K562 (cell line): ENCODE measurements around the gene TRNAU1AP. TPM values are rescaled to one million over a fixed set of nuclear protein-coding genes. Genes with fewer than 3 reads are reported as not detected.

Experiments
- CHD7 ChIP-seq: fragments of 200-600 bp; sonication (generic); IDR thresholded peaks from one replicate; pipeline ENCODE4 v1.6.1; 2012; ENCODE audit warnings: mild to moderate bottlenecking, low read depth, low read length, inconsistent platforms
- CREB3L1 ChIP-seq: fragments of 450-650 bp; IDR thresholded peaks from 2 replicates; pipeline ENCODE4 v1.6.1; 2014; ENCODE audit warnings: low read depth, mild to moderate bottlenecking, moderate library complexity, borderline replicate concordance
- EHMT2 ChIP-seq: fragments of 450-650 bp; IDR thresholded peaks from 2 replicates; pipeline ENCODE4 v1.6.1; 2018; ENCODE audit warnings: antibody characterized with exemption
- FOXP1 ChIP-seq: sonication (generic); formaldehyde crosslinking; IDR thresholded peaks from 2 replicates; pipeline ENCODE4 v1.8.0; 2022; ENCODE audit warnings: mild to moderate bottlenecking, missing genetic modification reagents
- NFIC ChIP-seq: fragments of 450-650 bp; IDR thresholded peaks from 2 replicates; pipeline ENCODE4 v1.6.1; 2017; ENCODE audit warnings: mild to moderate bottlenecking, inconsistent platforms
- POU5F1 ChIP-seq: fragments of 150-350 bp; IDR thresholded peaks from 2 replicates; pipeline ENCODE4 v1.6.1; 2014; ENCODE audit warnings: borderline replicate concordance, low read length, low read depth, mild to moderate bottlenecking; ENCODE audit not compliant: partially characterized antibody
- SMAD4 ChIP-seq: fragments of 250-450 bp; sonication (Bioruptor Pico); conservative IDR thresholded peaks from 2 replicates; pipeline ENCODE4 v1.8.0; 2021; ENCODE audit warnings: inconsistent platforms, mild to moderate bottlenecking, moderate library complexity
- ZNF282 ChIP-seq: sonication (generic); formaldehyde crosslinking; IDR thresholded peaks from 2 replicates; pipeline ENCODE4 v1.8.1; 2023; ENCODE audit warnings: missing genetic modification reagents
- polyA plus RNA-seq, 8 experiments: library from polyadenylated mRNA; depleted of rRNA in 4 of 8; stranded (reverse) in 5 of 8; unstranded in 3 of 8; fragments of >200 nt; fragmentation: Nextera tagmentation in 2 of 8; fragmentation: Illumina TruSeq in 1 of 8; extraction: Ambion mirVana in 2 of 8; extraction: Trizol in 1 of 8; gene quantifications; 2 replicates each; pipeline versions ENCODE4 v1.2.1 to v1.2.3, GENCODE V29; 2011 to 2014; ENCODE audit warnings: inconsistent platforms in 1 of 8, missing spikeins in 1 of 8
- total RNA-seq, 7 experiments: library from RNA; depleted of rRNA in 6 of 7; stranded (reverse); fragments of >200 nt in 6 of 7; fragmentation: Illumina TruSeq in 2 of 7; extraction: Trizol in 2 of 7; gene quantifications; 2 replicates each; pipeline versions ENCODE4 v1.2.1 to v1.2.3, GENCODE V29; 2011 to 2021; ENCODE audit warnings: low replicate concordance in 1 of 7
- TF ChIP-seq, protein P1 (sequence below), 2 experiments: fragments of 200-800 bp in 1 of 2; sonication (Bioruptor generic) in 1 of 2; sonication (generic) in 1 of 2; formaldehyde crosslinking in 1 of 2; IDR thresholded peaks in 1 of 2; conservative IDR thresholded peaks in 1 of 2; 2 replicates each; pipeline versions ENCODE4 v1.5.0 to v1.6.1; 2016 to 2020; ENCODE audit warnings: missing compliant biosample characterization in 1 of 2, missing genetic modification characterization in 1 of 2, missing genetic modification reagents in 1 of 2

Gene TRNAU1AP
- total and polyA plus RNA-seq, 9 of the 15 experiments (the other 6 are each of a cell fraction or from before 2014, with no cell fraction given) = 34.9 to 110 (median 46.3) TPM

DNA sequence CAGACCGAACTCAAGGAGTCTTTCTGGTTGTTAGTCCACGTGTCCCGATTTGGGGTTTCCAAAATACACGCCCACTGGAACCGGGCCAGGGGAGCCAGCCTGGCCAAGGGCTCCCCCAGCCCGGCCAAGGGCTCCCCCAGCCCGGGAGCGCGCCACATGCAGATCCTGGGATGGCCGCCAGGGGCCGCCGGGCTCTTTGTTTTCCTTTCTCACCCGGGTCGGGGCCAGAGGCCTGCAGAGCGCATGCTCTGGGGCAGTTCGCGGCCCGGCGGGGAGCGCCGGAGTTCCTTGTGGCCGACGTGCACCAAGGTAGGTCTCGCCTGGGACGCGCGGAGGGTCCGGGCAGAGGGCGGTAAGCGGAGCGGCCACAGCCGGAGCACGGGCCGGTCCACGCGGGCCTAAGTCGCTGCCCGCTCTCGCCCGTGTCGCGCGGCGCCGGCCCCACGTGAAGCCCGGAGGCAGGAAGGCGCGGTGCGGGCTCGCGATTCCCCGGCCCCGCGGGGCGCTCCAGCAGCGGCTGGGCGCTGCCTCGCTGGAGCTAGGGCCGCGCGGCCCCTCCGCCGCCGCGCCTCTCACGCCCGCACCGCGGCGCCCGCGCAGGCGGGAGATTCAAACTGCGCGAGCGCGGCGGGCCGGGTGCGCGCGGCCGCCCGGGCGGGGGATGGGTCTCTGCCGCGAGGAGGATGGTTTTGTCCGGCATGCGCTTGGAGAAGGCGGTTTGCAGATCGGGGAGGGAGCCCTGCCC, 34.7 kb upstream of the TRNAU1AP start (continued):
- TF ChIP-seq CHD7 = no peak
- peak; percentile 90 for TF ChIP-seq SMAD4
- TF ChIP-seq FOXP1 (CRISPR knock-in tag) = peak; percentile 19; the same call in 1 of the 2 replicates
- peak; percentile 85 for TF ChIP-seq NFIC
- no peak for TF ChIP-seq EHMT2
- TF ChIP-seq POU5F1 = peak; percentile 41
- TF ChIP-seq, protein P1, sequence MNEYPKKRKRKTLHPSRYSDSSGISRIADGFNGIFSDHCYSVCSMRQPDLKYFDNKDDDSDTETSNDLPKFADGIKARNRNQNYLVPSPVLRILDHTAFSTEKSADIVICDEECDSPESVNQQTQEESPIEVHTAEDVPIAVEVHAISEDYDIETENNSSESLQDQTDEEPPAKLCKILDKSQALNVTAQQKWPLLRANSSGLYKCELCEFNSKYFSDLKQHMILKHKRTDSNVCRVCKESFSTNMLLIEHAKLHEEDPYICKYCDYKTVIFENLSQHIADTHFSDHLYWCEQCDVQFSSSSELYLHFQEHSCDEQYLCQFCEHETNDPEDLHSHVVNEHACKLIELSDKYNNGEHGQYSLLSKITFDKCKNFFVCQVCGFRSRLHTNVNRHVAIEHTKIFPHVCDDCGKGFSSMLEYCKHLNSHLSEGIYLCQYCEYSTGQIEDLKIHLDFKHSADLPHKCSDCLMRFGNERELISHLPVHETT (CRISPR knock-in tag; conservative IDR thresholded peaks at IDR 0.05 in 1 of 2, IDR thresholded peaks at IDR 0.05 in 1 of 2) = no peak; a peak in 1 of 4 replicates
- TF ChIP-seq CREB3L1 = peak; percentile 71; the same call in 1 of the 2 replicates
- TF ChIP-seq ZNF282 (CRISPR knock-in tag) = peak; percentile 77; the same call in 1 of the 2 replicates
